ENCODE measurements around the gene NUP88.

Gene NUP88

DNA sequence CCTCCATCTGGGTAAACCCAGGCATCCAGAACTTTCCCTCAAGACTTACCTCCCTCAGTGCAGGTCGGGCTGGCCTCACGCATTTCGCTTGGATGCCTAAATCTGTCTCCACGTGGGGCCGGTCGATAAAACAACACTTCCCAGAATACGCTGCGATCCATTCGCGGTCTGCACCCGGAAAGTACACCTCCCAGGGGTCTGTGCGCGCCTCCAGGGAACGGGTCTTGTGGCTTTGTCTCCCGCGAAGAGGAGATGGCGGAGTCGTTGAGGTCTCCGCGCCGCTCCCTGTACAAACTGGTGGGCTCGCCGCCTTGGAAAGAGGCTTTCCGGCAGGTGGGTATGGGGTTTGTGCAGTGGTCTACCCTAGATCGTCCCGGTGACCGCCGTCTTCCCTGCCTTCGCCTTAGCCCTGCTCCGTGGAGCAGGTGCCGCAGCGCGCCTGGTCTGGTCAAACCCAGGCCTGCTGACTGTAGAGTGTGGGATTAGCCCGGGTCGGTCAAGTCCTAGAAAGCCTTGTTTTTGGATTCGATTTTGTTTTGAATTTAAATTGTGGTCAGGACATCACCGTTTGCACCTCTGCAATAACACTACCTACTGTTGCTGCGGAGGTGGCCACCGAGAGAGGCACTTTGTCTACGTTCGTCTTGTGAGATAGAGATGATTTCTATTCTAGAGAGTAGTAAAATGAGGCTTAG lies 644 bp upstream of the NUP88 start, which contains the start of gene RPAIN:
RPAIN (plus strand) TSS at position 224 of the 695 bp plus-strand sequence; CDS start at position 253, 29 bp downstream.
- peak; percentile 76 to 87 for DNase-seq (ENCODE audit: low read depth in 1 of 2, low spot score in 1 of 2)

DNA sequence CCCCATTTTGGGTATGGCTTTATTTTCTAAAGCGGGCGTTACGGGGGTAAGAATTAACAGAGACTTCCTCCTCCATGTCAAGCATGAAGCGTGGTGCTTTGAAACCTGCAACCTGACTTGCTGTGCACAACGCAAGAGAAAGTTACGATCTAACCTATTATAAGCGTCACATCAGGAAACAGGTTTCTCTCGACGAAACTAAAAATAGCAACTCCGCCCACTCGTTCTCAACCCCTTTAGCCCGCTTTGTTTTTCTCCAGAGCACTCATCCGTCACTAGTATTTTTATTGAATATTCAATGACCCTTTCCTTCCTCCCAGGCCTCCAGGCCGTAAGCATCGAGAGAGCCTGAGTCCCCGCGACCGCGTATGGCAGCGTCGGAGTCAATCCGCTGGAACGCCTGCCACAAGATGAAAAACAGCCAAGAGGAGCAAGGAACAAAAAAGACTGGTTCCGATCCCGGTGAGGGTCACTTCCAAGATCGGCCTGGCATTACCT lies 555 bp downstream of the NUP88 start:
- peak in 1 of 2 donors; percentile 77 for DNase-seq (ENCODE audit: low read depth in 1 of 2, low spot score in 1 of 2)

DNA sequence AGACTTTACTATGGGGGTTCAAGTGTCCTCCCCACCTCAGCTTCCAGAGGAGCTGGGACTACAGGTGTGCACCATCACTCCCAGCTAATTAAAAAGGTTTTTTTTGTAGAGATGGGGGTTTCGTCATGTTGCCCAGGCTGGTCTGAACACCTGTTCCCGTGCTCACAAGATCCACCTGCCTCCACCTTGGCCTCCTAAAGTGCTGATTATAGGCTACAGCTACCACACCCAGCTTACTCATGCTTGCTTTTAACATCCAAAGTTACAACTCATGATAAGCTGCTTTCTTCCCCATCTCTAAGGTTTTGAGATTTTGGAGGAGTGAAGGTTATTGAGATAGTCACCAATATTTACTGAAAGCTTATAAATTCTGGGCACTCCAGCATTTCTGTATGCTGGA lies 2.6 kb downstream of the NUP88 start:
- no peak for DNase-seq (ENCODE audit: low read depth in 1 of 2, low spot score in 1 of 2)

DNA sequence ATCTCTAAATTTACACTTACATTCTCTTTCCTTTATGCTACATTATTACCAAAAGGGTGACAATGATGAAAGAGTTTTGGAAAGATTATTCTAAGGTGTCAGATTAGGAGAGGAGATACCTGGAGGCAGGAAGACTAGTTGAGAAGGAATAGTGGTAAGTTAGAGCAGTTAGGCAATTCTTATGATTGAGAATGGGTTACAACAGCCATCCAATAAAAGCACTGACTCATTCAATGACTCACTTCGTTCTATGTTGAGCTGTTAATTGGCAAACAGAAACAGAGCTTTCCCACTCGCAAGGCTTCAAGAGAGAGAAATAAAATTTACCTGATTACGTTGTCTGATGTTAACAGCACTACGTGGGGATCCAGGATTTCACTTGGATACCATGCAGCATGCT lies 5.8 kb downstream of the NUP88 start:
- DNase-seq (ENCODE audit: low read depth in 1 of 2, low spot score in 1 of 2) = no peak

DNA sequence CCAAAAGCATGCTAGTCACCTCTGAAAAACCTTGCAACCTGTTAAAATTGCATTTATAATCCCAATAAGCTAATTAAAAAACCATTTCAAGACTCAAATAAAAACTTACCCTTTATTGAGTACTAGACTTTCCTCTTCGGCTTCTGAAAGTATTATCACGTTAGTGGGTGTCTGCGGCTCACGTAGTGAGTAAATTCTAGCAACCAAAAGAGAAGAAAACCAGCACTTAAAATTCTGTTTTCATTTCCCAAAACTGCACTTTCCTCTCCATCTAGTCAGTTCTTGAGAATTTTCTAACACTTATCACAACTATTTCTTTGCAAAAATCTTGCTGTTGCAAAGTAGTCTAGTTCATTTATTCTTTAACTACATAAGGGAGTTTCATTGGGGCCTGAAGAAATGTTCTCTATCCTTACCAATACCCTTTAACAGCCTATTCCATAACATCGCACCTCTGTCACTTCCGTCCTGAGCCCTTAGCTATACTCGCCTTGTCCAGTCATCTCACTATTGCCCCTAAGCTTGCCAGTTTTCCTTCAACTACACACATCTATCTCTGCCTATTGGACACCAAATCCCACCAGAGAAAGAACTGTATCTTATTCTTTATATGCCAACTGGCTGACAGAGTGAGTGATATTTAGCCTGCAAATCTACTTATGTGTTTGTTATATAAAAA lies 8.7 kb downstream of the NUP88 start:
- no peak for DNase-seq (ENCODE audit: low read depth in 1 of 2, low spot score in 1 of 2)

DNA sequence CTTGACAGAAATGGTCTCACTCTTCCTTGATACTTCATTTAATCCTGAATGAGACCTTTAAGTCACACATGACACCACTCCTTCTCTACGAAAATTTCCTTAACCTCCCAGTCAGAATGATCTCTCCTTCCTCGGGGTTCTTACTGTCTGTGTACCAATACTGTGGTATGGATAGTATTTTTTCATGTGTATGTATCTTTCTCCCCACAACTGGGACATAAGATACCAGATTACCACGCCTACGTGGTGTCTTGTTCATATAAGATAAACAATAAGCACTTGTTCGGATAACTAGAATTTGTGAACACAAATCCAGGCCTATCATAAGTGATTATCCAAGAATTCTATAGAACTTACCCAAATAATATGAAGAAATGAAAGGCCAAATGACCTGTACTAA lies 11.3 kb downstream of the NUP88 start:
- DNase-seq (ENCODE audit: low read depth in 1 of 2, low spot score in 1 of 2) = no peak

DNA sequence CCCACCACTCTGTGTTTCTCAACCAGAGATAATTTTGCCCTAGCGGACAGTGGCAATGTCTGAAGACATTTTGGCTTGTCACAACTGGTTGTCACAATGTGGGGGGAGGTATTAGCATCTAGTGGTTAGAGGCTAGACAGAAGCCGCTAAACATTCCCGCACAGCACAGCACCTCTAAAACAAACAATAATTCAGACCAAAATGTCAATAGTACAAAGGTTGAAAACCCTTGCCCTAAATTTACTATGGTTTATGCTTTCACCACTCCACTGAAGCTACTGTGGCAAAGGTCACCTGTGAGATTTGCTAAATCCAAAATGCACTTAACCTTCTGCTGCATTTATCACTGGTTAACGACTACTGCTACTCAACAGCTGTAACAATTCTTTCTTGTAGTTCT lies 14.1 kb downstream of the NUP88 start:
- DNase-seq (ENCODE audit: low read depth in 1 of 2, low spot score in 1 of 2) = no peak

DNA sequence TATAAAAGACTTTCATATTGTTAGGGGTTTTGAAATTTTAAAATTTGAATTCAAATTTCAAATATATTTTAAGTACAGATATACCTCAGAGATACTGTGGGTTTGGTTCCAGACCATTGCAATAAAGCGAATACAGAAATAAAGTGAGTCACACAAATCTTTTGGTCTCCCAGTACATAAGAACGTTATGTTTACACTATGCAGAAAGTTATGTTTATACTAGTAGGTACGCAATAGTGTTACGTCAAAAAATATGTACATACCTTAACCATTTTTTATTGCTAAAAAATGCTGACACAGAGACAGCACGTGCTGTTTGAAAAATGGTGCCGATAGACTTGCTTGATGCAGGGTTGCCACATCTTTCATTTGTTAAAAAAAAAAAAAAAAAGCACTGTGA lies 19.7 kb downstream of the NUP88 start:
- DNase-seq (ENCODE audit: low read depth in 1 of 2, low spot score in 1 of 2) = no peak

DNA sequence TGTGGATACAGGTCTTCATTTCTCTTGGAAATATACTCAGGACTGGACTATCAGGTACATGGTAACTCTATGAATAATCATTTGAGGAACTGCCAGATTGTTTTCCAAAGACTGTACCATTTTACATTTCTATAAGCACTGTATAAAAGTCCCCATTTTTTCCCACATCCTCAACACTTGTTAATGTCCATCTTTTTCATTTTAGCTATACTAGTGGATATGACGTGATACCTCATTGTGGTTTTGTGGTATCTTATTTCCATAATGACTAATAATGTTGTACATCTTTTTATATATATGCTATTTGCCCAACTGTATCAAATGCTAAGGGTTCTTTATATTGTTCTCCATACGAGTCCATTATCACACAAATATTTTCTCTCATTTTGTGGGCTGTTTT lies 22.9 kb downstream of the NUP88 start:
- DNase-seq (ENCODE audit: low read depth in 1 of 2, low spot score in 1 of 2) = no peak

DNA sequence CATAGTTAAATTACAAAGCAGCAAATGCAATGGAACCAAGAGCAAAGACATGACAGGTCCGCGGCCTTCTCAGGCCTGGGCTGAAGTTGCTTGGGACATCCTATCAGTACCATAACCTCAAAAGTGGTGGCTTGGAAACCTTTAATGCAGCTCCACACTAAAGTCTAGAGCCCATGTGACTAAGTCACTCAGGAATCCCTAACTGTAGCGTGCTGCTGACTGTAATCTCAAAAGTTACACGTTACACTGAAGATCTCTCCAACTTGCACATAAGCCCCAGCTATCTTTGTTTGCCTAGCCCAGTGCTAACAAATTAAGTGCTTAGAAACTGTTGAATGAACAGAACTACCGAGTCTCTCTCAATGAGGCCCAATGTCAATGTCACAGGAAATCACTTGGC lies 27.8 kb downstream of the NUP88 start:
- DNase-seq (ENCODE audit: low read depth in 1 of 2, low spot score in 1 of 2) = no peak

DNA sequence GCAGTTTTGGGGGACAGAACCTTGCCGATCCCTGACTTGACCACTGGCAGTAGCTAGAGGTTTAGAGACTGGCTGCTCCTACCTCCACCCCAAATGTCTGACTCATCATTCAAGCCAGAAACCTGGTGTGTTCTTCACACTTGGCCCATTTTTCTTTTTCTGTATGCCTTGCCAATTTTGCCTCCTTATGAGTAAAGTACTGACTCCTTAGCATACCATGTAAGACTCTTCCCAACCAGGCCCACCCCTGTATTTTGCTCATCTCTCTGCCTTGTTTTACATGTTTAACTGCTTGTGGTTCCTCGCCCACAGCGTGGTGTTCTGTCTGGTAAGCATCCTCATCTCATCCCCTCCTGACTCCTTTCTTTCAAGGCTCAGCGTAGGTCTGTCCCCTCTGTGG lies 37.9 kb downstream of the NUP88 start:
- DNase-seq (ENCODE audit: low read depth in 1 of 2, low spot score in 1 of 2) = no peak

DNA sequence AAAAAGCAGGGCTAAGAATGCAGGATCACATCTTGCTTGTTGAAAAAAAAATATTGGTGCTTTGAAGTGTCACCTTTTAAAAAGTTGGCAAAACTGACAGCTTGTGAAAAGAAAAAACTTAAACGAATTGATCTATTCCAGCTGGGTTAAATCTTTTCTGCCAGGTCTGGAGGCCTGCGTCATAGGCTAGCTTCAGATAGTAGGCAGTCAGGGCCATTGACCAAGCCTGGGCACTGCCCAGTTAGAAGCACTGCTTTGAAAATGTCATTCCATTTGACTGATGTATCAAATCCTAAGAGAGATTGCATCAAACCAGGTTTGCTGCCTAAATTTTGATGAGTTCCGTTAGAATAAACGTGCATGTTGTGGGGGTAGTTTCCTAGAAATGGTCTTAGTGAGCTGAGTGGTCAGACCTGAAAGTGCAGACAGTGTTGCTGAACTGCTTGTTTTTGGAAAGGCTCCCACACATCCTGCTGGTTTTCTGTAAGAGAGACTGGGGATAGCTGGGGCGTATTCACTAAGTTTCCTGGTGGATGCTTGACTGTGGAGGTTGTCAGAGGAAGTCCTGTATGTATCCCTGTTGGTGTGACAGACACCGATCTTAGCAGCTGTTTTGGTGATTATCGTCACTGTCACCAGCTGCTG lies 38.8 kb downstream of the NUP88 start:
- no peak for DNase-seq (ENCODE audit: low read depth in 1 of 2, low spot score in 1 of 2)

DNA sequence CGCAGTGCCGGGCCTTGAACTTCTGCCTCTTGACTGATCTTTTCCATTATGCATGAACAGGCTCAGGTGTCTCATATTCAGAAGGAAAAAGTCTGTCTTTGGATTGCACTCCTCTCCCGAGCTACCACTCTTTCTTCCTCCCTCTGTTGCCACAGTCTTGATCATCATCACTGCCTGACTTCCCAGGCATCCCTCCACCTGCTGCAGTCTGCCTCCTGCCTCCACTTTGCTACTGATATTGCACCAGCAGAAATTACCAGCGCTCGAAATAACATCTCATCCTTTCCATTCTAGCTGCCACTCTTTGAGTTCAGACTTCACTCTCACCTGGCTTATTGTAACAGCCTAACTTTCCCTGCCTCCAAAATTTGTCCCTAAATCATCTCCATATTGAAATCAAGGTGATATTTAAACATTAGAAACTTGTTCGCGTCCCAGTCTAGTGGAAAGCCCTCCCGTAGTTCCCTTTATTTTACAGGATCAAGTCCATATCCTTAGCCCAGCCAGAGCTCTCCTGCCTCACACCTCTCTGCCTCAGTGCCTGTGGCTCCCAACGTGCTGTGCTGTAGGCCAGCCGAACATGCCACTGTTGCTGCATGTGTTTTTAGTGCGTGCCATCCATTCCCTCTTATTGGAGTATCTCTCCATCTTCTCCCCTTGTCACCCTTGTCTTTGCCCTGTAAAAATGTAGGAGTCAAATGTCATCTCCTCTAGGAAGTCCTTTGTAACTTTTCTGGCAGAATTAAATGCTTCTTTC lies 39.9 kb downstream of the NUP88 start:
- no peak for DNase-seq (ENCODE audit: low read depth in 1 of 2, low spot score in 1 of 2)

DNA sequence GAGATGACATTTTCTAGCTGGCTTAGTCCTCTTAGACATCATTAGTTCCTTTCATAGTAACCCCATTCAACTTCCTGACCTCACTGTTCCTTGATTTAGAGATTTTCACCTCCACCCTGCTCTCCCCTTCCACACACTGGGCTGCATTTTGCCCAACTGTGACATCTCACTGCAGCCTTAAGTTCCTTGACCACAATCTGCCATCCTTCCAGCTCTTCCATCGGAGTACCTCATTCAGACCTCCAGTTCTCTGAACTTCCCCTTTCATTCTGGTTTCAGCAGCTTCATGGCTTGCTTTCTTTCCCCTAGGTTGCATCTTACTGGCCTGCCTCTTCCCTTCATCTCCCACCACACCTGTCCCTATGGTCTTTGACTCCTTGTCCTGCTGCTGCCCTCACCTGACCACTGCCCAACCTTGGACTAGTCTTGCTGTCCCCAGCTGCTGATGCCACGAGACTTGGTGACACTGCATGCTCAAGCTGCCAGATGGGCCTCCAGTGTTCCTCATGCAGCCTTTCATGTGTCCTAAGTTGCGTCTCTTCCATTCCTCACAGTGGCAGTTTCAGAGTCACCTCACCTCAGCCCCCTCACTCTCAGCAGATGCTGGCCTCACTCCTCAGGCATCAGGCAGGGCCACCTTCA lies 40.8 kb downstream of the NUP88 start:
- no peak for DNase-seq (ENCODE audit: low read depth in 1 of 2, low spot score in 1 of 2)

DNA sequence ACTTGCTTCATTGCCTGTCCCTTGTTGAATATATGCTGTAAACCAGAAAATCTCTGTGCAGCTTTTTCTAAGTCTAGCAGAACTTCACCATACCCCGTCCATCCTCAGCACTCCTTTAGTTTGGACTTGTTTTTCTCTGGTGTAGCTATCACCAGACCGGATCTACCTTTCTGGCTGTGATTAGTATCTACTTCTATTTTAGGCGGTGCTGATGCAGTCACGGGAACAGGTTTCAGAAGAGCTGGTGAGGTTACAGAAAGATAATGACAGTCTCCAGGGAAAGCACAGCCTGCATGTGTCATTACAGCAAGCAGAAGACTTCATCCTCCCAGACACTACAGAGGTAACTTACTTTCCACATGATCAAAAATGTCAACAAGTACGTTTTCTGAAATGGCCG lies 46.4 kb downstream of the NUP88 start:
- no peak for DNase-seq (ENCODE audit: low read depth in 1 of 2, low spot score in 1 of 2)

DNA sequence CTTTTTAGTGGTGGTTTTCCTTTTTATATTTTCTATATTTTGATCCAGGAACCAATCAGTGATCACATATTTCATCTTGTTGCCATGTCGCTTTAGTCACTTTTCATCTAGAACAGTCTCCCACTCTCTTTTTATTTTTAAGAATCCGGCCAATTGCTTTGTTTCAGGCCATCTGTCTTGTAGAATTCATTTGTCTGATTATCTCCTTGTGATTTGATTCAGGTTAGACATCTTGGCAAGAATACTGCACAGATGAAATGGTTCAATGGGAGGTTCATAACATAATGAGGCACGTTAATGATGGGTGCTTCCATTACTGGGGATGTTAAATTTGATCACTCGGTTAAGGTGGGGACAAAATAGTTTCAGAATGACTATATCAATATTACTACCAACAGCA lies 49.1 kb downstream of the NUP88 start:
- DNase-seq (ENCODE audit: low read depth in 1 of 2, low spot score in 1 of 2) = no peak

DNA sequence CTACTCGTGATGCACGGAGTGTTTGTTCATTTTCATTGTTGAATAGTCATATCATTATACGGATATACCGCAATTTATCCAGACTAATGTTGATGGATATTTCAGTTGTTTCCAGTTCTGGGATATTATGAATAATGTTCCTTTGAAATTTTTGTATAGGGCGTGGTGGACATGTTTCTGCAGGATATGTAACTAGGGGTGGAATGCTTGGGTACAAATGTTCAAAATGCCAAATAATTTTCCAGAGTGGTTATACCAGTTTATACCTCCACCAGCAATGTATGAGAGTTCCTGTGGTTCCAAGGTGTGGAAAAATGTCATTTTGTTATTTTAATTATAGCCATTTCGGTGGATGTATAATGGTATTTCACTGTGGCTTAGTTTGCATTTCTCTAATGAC lies 53.6 kb downstream of the NUP88 start:
- no peak for DNase-seq (ENCODE audit: low read depth in 1 of 2, low spot score in 1 of 2)

DNA sequence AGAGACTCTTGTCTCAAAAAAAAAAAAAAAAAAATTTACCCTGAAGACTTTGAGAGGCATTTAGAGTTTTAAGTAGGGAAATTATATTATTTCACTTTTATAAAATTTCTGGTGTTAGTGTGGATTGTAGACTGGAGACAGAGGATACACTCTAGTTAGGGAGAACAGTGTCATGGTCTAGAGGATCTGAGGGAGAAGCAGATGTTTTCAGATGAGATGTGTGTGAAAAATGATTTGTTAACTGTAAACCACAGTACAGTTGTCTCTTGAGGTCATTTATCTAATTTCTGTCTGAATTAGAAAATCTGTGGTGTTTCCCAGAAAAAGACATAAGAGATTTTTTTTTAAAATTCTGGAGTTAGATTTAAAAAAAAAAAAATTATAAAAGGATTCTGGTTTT lies 54.8 kb downstream of the NUP88 start:
- DNase-seq (ENCODE audit: low read depth in 1 of 2, low spot score in 1 of 2) = no peak

DNA sequence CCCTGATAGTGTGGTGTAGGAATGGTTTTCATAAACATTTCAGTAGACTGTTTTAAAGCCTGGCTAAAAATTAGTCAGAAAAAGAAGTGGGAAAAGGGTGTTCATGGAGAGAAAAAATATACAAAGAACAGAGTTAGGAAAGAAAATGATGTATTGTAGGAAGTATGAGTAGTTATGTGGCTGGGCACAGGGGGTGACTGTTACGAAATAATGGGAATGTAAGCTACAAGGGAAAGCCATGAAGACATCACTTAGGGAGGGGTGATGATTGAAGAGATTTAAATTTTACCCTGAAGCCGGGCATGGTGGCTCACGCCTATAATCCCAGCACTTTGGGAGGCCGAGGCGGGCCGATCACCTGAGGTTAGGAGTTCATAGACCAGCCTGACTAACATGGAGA lies 55.3 kb downstream of the NUP88 start:
- DNase-seq (ENCODE audit: low read depth in 1 of 2, low spot score in 1 of 2) = no peak

DNA sequence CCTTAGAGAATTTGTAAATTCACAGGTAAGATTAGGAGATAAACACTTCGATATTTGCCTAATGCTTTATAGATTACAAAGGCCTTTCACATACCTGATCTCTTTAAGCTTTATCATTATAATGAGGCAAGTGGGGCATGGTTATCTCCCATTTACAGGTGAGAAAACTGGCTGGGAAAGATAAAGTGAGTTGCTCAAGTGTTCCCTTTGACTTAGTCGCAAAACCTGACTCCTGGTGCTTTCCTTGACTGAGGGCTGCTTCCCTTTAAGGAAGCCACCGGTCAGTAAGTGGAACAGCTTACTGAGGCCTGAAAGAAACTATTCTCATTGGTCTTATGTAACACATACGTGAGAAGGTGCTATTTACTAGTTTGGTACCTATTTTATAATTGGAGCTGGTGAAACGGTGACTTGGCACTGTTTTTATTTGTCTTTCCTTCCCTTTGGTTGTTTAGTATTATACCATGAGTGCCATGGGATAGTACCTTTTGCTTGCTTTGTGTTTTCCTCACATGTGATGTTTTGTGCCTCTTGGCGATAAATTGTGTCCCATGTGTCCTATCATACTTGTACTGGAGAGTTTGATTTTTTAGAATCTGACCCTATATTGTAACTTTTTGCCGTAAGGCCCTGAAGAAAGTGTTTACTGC lies 57.2 kb downstream of the NUP88 start:
- no peak for DNase-seq (ENCODE audit: low read depth in 1 of 2, low spot score in 1 of 2)

DNA sequence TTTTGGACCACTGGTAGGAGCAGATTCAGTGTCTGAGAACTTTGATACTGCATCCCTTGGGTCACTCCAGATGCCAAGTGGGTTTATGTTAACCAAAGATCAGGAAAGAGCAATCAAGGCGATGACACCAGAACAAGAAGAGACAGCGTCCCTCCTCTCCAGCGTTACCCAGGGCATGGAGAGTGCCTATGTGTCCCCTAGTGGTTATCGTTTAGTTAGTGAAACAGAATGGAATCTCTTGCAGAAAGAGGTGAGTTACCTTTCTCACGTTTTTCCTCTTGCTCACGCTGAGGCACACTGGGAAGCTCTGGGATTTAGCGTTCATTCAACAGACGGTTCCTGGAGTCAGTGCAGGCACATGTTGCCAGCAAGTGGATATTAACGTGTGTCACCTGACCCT lies 58.0 kb downstream of the NUP88 start:
- no peak for DNase-seq (ENCODE audit: low read depth in 1 of 2, low spot score in 1 of 2)
